ENCODE measurements around the gene SEMA3F. TPM values are rescaled to one million over a fixed set of nuclear protein-coding genes. Genes with fewer than 3 reads are reported as not detected.
A peak's percentile ranks its signal among the peaks of the same experiment; 100 is the strongest.

SEMA3F gene
- polyA plus RNA-seq, 5 donors = 33.1 to 57.1 (median 44.4) TPM

GRCh38 chr3:50192689-50193141 is 37.6 kb downstream of the SEMA3F start:
- DNase-seq = peak in 1 of 2 donors; percentile 67

GRCh38 chr3:50193286-50193685 is 38.2 kb downstream of the SEMA3F start:
- no peak for DNase-seq

GRCh38 chr3:50193746-50194127 is 38.6 kb downstream of the SEMA3F start:
- DNase-seq = no peak

GRCh38 chr3:50194128-50194902 is 39.2 kb downstream of the SEMA3F start:
- DNase-seq = peak; percentile 45 to 51

- no peak for DNase-seq
Measured at GRCh38 chr3:50194903-50195500, 39.9 kb downstream of the SEMA3F start.

- DNase-seq = no peak
Measured at GRCh38 chr3:50195501-50196252, 40.6 kb downstream of the SEMA3F start.

GRCh38 chr3:50196253-50196801 is 41.2 kb downstream of the SEMA3F start:
- no peak for DNase-seq

GRCh38 chr3:50201573-50202315 is 46.6 kb downstream of the SEMA3F start:
- no peak for DNase-seq

GRCh38 chr3:50202353-50203112 is 47.4 kb downstream of the SEMA3F start:
- no peak for DNase-seq

- DNase-seq = no peak
Measured at GRCh38 chr3:50203113-50203808, 48.1 kb downstream of the SEMA3F start.

- DNase-seq = no peak
Measured at GRCh38 chr3:50203809-50204803, 49.0 kb downstream of the SEMA3F start.

- DNase-seq = peak in 1 of 2 donors; percentile 36
Measured at GRCh38 chr3:50204804-50205412, 49.8 kb downstream of the SEMA3F start, which contains the start of gene SLC38A3. Gene SLC38A3 (plus strand): TSS chr3:50205271. CDS start chr3:50214200, 8,929 bp downstream.

GRCh38 chr3:50205413-50206276 is 50.5 kb downstream of the SEMA3F start:
- DNase-seq = no peak

- no peak for DNase-seq
Measured at GRCh38 chr3:50207359-50208042, 52.4 kb downstream of the SEMA3F start.

GRCh38 chr3:50208677-50209344 is 53.7 kb downstream of the SEMA3F start:
- DNase-seq = no peak

- DNase-seq = no peak
Measured at GRCh38 chr3:50210176-50210509, 55.0 kb downstream of the SEMA3F start.
